ENCODE data around the gene GRAPL.
"Not testable (repeated sequence)": the region's sequence is repeated elsewhere in the genome, so short reads cannot be mapped to it uniquely, and the experiment has no call there.

The GRAPL gene

DNA sequence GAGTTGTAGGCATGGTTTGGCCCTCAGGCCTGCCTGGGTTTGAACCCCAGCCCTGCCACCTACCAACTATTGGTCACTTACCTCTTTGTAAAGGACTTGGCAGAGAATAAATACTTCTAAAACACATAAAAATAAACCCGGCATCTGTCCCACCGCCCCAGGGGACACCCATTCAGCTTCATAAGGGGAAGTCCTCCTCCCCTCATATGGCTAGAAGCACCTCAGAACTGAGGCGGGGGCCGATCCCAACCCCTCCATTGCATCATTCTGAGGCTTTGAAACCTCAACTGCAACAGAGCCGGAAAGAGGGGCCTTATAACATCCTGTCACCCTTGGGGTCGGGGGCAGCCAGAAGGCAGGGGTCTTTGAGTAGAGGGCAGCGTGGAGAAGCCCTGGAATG lies 2.1 kb upstream of the GRAPL start:
- not testable (repeated sequence) for H3K4me3 Mint-ChIP-seq; H3K36me3 Mint-ChIP-seq (ENCODE audit: low read depth); H3K4me1 Mint-ChIP-seq; H3K27ac Mint-ChIP-seq; H3K27me3 Mint-ChIP-seq (ENCODE audit: low read depth); H3K9me3 Mint-ChIP-seq

GRCh38 chr17:19129500-19129899 lies 2.1 kb downstream of the GRAPL start:
- not testable (repeated sequence) for H3K9me3 Mint-ChIP-seq; H3K36me3 Mint-ChIP-seq (ENCODE audit: low read depth); H3K27ac Mint-ChIP-seq; H3K4me1 Mint-ChIP-seq; H3K4me3 Mint-ChIP-seq; H3K27me3 Mint-ChIP-seq (ENCODE audit: low read depth)

DNA sequence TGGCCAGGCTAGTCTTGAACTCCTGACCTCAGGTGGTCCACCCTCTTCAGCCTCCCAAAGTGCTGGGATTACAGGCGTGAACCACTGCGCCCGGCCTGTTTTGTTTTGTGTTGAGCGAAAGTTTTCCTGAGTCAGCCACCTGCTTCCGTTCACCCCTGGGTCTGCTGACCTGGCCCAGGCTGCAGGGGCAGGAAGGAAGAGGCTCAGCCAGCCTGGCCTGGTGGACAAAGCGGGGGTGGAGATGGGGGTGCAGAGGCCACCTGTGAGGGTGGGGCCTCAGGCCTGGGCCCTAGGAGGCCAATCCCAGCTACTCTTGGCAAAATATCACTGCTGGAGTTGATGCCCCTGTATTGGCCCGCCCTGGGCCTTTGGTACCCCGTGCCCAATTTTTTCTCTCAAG lies 3.7 kb downstream of the GRAPL start:
- not testable (repeated sequence) for H3K27ac Mint-ChIP-seq; H3K4me3 Mint-ChIP-seq; H3K4me1 Mint-ChIP-seq; H3K27me3 Mint-ChIP-seq (ENCODE audit: low read depth); H3K36me3 Mint-ChIP-seq (ENCODE audit: low read depth); H3K9me3 Mint-ChIP-seq

DNA sequence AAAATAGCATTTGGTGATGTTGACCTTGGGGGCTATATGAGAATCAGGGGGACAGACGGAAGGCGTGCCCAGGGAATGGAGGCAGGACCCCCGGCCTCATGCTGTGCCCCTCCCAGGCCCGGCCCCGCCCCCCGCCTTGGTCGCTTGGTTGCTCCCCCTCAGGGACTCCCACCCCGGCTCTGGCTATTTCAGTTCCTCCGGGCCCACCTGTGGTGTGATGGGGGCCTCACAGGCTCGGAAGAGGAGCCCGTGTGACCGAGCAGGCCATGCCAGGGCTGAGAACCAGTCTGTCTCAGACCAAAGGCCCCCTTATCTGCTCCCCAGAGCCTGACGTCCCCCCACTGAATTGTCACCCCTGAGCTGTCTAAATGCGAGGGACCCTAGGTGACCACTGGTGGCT lies 4.4 kb downstream of the GRAPL start:
- H3K4me3 Mint-ChIP-seq; H3K36me3 Mint-ChIP-seq (ENCODE audit: low read depth); H3K27ac Mint-ChIP-seq; H3K9me3 Mint-ChIP-seq; H3K4me1 Mint-ChIP-seq; H3K27me3 Mint-ChIP-seq (ENCODE audit: low read depth): not testable (repeated sequence)

DNA sequence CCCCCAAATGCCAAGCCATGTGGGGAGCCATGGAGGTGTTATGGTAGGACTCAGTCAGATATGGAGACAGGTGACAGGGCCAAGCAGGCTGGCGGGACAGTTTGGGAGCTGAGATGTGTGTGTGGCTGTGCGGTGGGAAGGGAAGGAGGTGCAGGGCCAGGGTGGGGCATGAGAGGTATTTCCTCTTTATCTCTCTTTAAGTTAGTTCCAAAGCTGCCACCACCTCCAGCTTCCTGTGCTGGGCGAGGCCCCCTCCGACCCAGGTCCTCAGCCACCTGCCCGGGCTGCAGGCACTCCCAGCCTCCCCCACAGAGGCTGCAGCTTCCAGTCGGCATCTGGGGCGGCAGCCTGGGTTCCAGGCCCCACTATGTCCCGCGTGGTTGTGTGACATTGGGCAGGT lies 6.4 kb downstream of the GRAPL start:
- not testable (repeated sequence) for H3K36me3 Mint-ChIP-seq (ENCODE audit: low read depth); H3K4me3 Mint-ChIP-seq; H3K9me3 Mint-ChIP-seq; H3K27me3 Mint-ChIP-seq (ENCODE audit: low read depth); H3K4me1 Mint-ChIP-seq; H3K27ac Mint-ChIP-seq

GRCh38 chr17:19135391-19135790 lies 8.0 kb downstream of the GRAPL start:
- H3K9me3 Mint-ChIP-seq; H3K27me3 Mint-ChIP-seq (ENCODE audit: low read depth); H3K27ac Mint-ChIP-seq; H3K4me3 Mint-ChIP-seq; H3K36me3 Mint-ChIP-seq (ENCODE audit: low read depth); H3K4me1 Mint-ChIP-seq: not testable (repeated sequence)

GRCh38 chr17:19136138-19136537 lies 8.7 kb downstream of the GRAPL start:
- not testable (repeated sequence) for H3K27me3 Mint-ChIP-seq (ENCODE audit: low read depth); H3K36me3 Mint-ChIP-seq (ENCODE audit: low read depth); H3K4me3 Mint-ChIP-seq

DNA sequence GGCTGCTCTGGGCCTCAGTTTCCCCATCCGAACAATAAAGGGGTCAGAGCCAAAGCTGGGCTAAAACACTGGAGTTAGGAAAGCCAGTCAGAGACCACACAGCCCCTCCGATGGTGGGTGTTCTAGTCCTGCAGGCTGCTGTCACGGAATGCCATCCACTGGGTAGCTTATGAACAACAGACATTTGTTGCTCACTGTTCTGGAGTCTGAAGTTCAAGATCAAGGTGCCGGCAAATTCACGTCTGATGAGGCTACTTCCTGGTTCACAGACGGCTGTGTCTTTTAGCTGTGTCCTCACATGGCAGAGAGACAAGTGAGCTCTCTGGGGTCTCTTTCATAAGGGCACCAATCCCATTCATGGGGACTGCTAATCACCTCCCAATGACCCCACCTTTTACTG lies 9.2 kb downstream of the GRAPL start:
- not testable (repeated sequence) for H3K9me3 Mint-ChIP-seq; H3K4me1 Mint-ChIP-seq; H3K27ac Mint-ChIP-seq; H3K27me3 Mint-ChIP-seq (ENCODE audit: low read depth); H3K4me3 Mint-ChIP-seq; H3K36me3 Mint-ChIP-seq (ENCODE audit: low read depth)

More at GRCh38 chr17:19136138-19136537, 8.7 kb downstream of the GRAPL start:
- not testable (repeated sequence) for H3K9me3 Mint-ChIP-seq, H3K4me1 Mint-ChIP-seq, H3K27ac Mint-ChIP-seq

DNA sequence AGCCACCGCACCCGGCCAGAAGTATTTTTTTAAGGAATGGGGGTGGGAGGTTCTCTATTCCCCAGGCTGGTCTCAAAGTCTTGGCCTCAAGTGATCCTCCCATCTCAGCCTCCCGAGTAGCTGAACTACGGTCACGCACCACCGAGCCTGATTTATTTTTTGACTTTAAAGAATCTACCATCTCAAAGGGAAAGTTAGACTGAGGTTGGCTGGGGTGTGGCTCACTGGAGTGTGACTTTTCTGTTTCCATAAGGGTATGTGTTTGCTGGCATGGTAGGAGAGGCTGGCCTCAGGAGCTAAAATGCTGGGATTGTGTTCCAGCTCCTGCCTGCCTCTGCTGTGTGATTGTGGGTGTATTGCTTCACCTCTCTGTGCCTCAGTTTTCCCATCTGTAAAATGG lies 10.6 kb downstream of the GRAPL start:
- not testable (repeated sequence) for H3K36me3 Mint-ChIP-seq (ENCODE audit: low read depth); H3K27ac Mint-ChIP-seq

DNA sequence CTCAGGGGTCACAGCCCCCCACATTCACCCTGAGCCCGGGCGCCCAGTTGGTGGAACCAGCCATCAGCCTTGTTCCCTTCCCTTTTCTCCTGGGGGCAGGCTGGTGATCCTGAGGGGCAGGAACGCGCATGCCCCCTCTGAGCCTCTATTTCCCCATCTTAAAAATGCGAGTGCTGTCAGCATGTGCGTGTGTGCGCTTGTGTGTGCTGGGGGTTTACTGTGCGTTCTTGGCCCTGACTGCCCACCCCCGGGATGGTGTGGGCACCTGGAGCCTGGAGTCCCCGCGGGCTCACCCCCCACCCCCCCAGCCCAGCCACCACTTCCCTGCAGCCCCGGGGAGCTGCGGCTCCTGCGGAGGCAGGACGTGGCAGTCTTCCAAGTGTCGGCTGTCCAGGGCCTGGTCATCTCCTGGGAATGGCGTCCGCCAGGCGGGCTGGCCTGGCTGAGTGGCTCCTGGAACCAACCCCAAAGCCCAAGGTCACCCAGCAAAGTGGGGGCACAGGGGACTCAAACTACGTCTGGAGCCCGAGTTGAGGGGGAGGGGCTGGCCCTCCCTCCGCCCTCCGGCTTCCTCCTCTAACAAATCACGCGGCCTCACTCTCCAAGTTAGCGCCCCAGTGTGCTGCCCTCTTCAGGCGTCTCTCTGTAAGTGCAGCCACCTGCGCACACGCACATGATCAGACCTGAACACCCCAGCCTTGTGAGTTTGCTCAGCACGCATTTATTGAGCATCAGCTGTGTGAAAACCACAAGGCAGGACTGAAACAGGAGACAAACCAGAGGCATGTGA lies 14.2 kb downstream of the GRAPL start:
- H3K9me3 Mint-ChIP-seq; H3K27ac Mint-ChIP-seq; H3K27me3 Mint-ChIP-seq (ENCODE audit: low read depth); H3K36me3 Mint-ChIP-seq (ENCODE audit: low read depth); H3K4me3 Mint-ChIP-seq; H3K4me1 Mint-ChIP-seq: not testable (repeated sequence)

More for the DNA sequence above, 10.6 kb downstream of the GRAPL start:
- H3K9me3 Mint-ChIP-seq; H3K4me3 Mint-ChIP-seq; H3K4me1 Mint-ChIP-seq; H3K27me3 Mint-ChIP-seq (ENCODE audit: low read depth): not testable (repeated sequence)

DNA sequence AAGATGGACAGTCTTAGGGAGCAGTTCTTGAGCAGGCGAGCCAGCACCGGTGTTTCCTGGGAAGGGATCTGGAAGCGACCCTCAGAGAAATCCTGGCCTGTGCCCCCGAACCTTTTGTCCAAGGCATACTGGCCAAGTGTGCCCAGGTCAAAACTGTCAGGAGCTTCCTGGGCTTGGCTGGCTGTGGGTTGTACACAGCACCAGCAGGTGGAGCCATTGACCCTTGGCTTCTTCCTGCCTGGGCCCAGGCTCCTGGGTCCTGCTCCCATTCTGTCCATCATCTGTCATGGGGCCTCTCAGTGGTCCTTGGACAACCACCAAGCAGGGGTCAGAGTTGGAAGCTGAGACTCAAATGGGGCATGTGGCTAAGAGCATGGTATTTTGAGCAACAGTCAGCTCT lies 15.0 kb downstream of the GRAPL start:
- H3K36me3 Mint-ChIP-seq (ENCODE audit: low read depth); H3K27me3 Mint-ChIP-seq (ENCODE audit: low read depth); H3K27ac Mint-ChIP-seq; H3K9me3 Mint-ChIP-seq; H3K4me1 Mint-ChIP-seq; H3K4me3 Mint-ChIP-seq: not testable (repeated sequence)
- peak in 1 of 3 experiments; percentile 28 for TF ChIP-seq CTCF (IDR thresholded peaks at IDR 0.05; ENCODE audit: unreplicated experiment in 3 of 3)

GRCh38 chr17:19143097-19143777 lies 15.8 kb downstream of the GRAPL start:
- not testable (repeated sequence) for H3K9me3 Mint-ChIP-seq; H3K4me1 Mint-ChIP-seq; H3K4me3 Mint-ChIP-seq; H3K27ac Mint-ChIP-seq; H3K27me3 Mint-ChIP-seq (ENCODE audit: low read depth); H3K36me3 Mint-ChIP-seq (ENCODE audit: low read depth)

GRCh38 chr17:19144373-19144772 lies 17.0 kb downstream of the GRAPL start:
- Mint-ChIP-seq H3K27ac (peak overlapping the region; percentile 76 to 94 (median 88)), H3K4me3 (peak overlapping the region in 2 of 3 experiments; percentile 51 to 59)
- H3K4me1 Mint-ChIP-seq; H3K36me3 Mint-ChIP-seq (ENCODE audit: low read depth); H3K9me3 Mint-ChIP-seq; H3K27me3 Mint-ChIP-seq (ENCODE audit: low read depth): not testable (repeated sequence)

DNA sequence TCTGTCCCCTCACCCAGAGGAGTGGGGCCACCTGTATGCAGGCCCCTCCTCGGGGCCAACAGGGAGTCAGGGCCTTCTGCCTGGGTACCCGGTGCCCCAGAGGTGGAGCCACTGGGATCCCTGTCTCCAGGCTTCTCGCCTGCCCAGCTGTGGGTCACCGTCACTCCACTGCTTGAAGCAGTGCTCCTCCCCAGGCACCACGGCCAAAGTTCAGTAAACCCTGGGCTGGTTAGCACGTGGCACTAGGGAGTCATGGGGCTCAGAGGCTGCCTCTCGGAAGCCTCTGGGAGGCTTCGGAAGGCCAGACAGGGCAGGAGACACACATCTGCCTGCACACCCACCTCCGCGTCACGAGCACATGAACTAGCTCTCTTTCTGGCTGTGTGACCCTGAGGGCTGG lies 18.1 kb downstream of the GRAPL start:
- not testable (repeated sequence) for H3K36me3 Mint-ChIP-seq (ENCODE audit: low read depth); H3K4me1 Mint-ChIP-seq; H3K27me3 Mint-ChIP-seq (ENCODE audit: low read depth); H3K27ac Mint-ChIP-seq; H3K4me3 Mint-ChIP-seq; H3K9me3 Mint-ChIP-seq
